Keratinocyte (primary cell): Measurements from ENCODE around the gene PPP1R12C. TPM values are rescaled to one million over a fixed set of nuclear protein-coding genes. Genes with fewer than 3 reads are reported as not detected.

Experiments used
- DNase-seq: peaks from one replicate; pipeline ENCODE4 v3.0.0-alpha.2; 2011; ENCODE audit warnings: low read depth, missing footprints, low spot score
- FAIRE-seq: peaks from 2 replicates; lab custom pipeline; 2011; peaks lifted over from hg19 to GRCh38; lab: Jason Lieb, UNC
- H2AFZ ChIP-seq: 2 replicates; pipeline ENCODE4 v1.6.0; 2012; ENCODE audit warnings: low read length, control low read depth, inconsistent platforms; ENCODE audit not compliant: control insufficient read depth
- H3K27ac ChIP-seq: 2 replicates; pipeline ENCODE4 v1.5.1; 2011; ENCODE audit warnings: low read length; ENCODE audit not compliant: control insufficient read depth, insufficient read depth
- H3K27me3 ChIP-seq: 3 replicates; pipeline ENCODE4 v1.6.0; 2011; ENCODE audit warnings: low read length; ENCODE audit not compliant: control insufficient read depth, insufficient read depth; ENCODE audit errors: extremely low read depth
- H3K36me3 ChIP-seq, 2 experiments: 2 replicates in 1 of 2; 3 replicates in 1 of 2; pipeline ENCODE4 v1.5.1; 2011; ENCODE audit warnings: low read length in 2 of 2, mild to moderate bottlenecking in 1 of 2; ENCODE audit not compliant: control insufficient read depth in 2 of 2, insufficient read depth in 2 of 2; ENCODE audit errors: extremely low read depth in 1 of 2
- H3K4me1 ChIP-seq: 3 replicates; pipeline ENCODE4 v1.5.1; 2011; ENCODE audit warnings: low read length; ENCODE audit not compliant: control insufficient read depth, insufficient read depth; ENCODE audit errors: extremely low read depth
- H3K4me2 ChIP-seq: 3 replicates; pipeline ENCODE4 v1.6.0; 2011; ENCODE audit warnings: low read depth, low read length; ENCODE audit not compliant: control insufficient read depth, insufficient read depth; ENCODE audit errors: extremely low read depth
- H3K4me3 ChIP-seq, 3 experiments: fragments of 200-600 bp in 1 of 3; sonication (generic) in 1 of 3; 2 replicates in 2 of 3; 3 replicates in 1 of 3; pipeline ENCODE4 v1.5.1; 2011 to 2016; ENCODE audit warnings: low read length in 3 of 3, mild to moderate bottlenecking in 3 of 3, control low read depth in 2 of 3, inconsistent platforms in 1 of 3, low read depth in 1 of 3, mixed read lengths in 1 of 3, mixed run types in 1 of 3, moderate library complexity in 1 of 3; ENCODE audit not compliant: control insufficient read depth in 2 of 3, insufficient read depth in 2 of 3; ENCODE audit errors: extremely low read depth in 1 of 3
- H3K79me2 ChIP-seq: 2 replicates; pipeline ENCODE4 v1.6.0; 2012; ENCODE audit warnings: low read length; ENCODE audit not compliant: control insufficient read depth, insufficient read depth
- H3K9ac ChIP-seq: 3 replicates; pipeline ENCODE4 v1.6.0; 2011; ENCODE audit warnings: low read length; ENCODE audit not compliant: control insufficient read depth, insufficient read depth; ENCODE audit errors: extremely low read depth
- H3K9me1 ChIP-seq: 3 replicates; pipeline ENCODE4 v1.6.0; 2011; ENCODE audit warnings: low read length; ENCODE audit not compliant: control insufficient read depth, insufficient read depth; ENCODE audit errors: extremely low read depth
- H3K9me3 ChIP-seq: 2 replicates; pipeline ENCODE4 v1.5.1; 2012; ENCODE audit warnings: low read depth, low read length; ENCODE audit not compliant: control insufficient read depth
- H4K20me1 ChIP-seq: 3 replicates; pipeline ENCODE4 v1.6.0; 2011; ENCODE audit warnings: low read length; ENCODE audit not compliant: control insufficient read depth, insufficient read depth; ENCODE audit errors: extremely low read depth
- CTCF ChIP-seq, 3 experiments: IDR thresholded peaks in 1 of 3; conservative IDR thresholded peaks in 1 of 3; optimal IDR thresholded peaks in 1 of 3; 2 replicates in 2 of 3; 3 replicates in 1 of 3; pipeline versions ENCODE3 to v1.5.1; 2011; ENCODE audit warnings: low read length in 3 of 3, mild to moderate bottlenecking in 3 of 3, moderate library complexity in 2 of 3, control low read depth in 1 of 3, inconsistent platforms in 1 of 3; ENCODE audit not compliant: insufficient read depth in 2 of 3; ENCODE audit errors: extremely low read depth in 1 of 3
- EZH2 ChIP-seq: IDR thresholded peaks from one replicate; pipeline ENCODE4 v1.6.1; 2012; ENCODE audit warnings: inconsistent platforms, mild to moderate bottlenecking, low read length, moderate library complexity
- dilution Hi-C: fragments of 300-500 bp; cut with MboI; formaldehyde crosslinking; loops from one replicate; pipeline ENCODE4 v1.7.0; 2020; ENCODE audit warnings: low sequenced_read_pairs; ENCODE audit not compliant: extremely low pct_ligation_motif_present
- polyA plus RNA-seq, 5 experiments: library from polyadenylated mRNA; depleted of rRNA in 3 of 5; stranded (reverse) in 3 of 5; stranded (forward) in 1 of 5; unstranded in 1 of 5; fragments of >200 nt; gene quantifications; 1 replicate in 1 of 5; 2 replicates in 3 of 5; 3 replicates in 1 of 5; pipeline versions ENCODE4 v1.2.1 to v1.2.3, GENCODE V29; 2011 to 2012; ENCODE audit warnings: missing spikeins in 2 of 5, low read depth in 1 of 5, low replicate concordance in 1 of 5

The PPP1R12C gene
- polyA plus RNA-seq, 1 donor (not counting 4 experiments of a cell fraction or from before 2014, with no cell fraction given): 24.7 TPM

- TF ChIP-seq EZH2 (no peak), CTCF (optimal IDR thresholded peaks at IDR 0.05 in 1 of 3, IDR thresholded peaks at IDR 0.05 in 1 of 3, conservative IDR thresholded peaks at IDR 0.05 in 1 of 3; ENCODE audit: extremely low read depth in 1 of 3, insufficient read depth in 2 of 3, low read length in 3 of 3) (no peak)
- Histone ChIP-seq H3K9me3 (no peaks in the 10 kb centered on the region), H4K20me1 (no peaks in the 10 kb centered on the region), H3K4me2 (no peak overlapping the region), H3K36me3 (peaks cover 24 to 27% of the 10 kb centered on the region in 2 experiments), H3K79me2 (no peaks in the 10 kb centered on the region), H2AFZ (no peak overlapping the region), H3K27me3 (no peaks in the 10 kb centered on the region), H3K9ac (no peak overlapping the region), H3K9me1 (no peaks in the 10 kb centered on the region), H3K27ac (no peak overlapping the region), H3K4me1 (no peaks in the 10 kb centered on the region), H3K4me3 (no peak overlapping the region)
- FAIRE-seq: no peak
- DNase-seq: no peak
- dilution Hi-C loops: no loop called here
Measured at GRCh38 chr19:55044286-55044685, 73.2 kb downstream of the PPP1R12C start.

- Histone ChIP-seq H3K79me2 (no peaks in the 10 kb centered on the region), H3K4me1 (no peaks in the 10 kb centered on the region), H2AFZ (no peak overlapping the region), H3K9me1 (no peaks in the 10 kb centered on the region), H3K9me3 (no peaks in the 10 kb centered on the region), H3K4me3 (no peak overlapping the region), H3K27ac (no peak overlapping the region), H4K20me1 (no peaks in the 10 kb centered on the region), H3K4me2 (no peak overlapping the region), H3K36me3 (peaks cover 11 to 15% of the 10 kb centered on the region in 2 experiments), H3K9ac (no peak overlapping the region), H3K27me3 (no peaks in the 10 kb centered on the region)
- no peak for FAIRE-seq
- DNase-seq: no peak
- dilution Hi-C loops: no loop called here
- TF ChIP-seq EZH2 (no peak), CTCF (optimal IDR thresholded peaks at IDR 0.05 in 1 of 3, IDR thresholded peaks at IDR 0.05 in 1 of 3, conservative IDR thresholded peaks at IDR 0.05 in 1 of 3; ENCODE audit: extremely low read depth in 1 of 3, insufficient read depth in 2 of 3, low read length in 3 of 3) (no peak)
Measured at GRCh38 chr19:55042688-55043087, 74.7 kb downstream of the PPP1R12C start.
